ENCODE measurements around the gene TEX2. TPM values are rescaled to one million over a fixed set of nuclear protein-coding genes. Genes with fewer than 3 reads are reported as not detected.

TEX2 gene
- total RNA-seq, 3 donors from 2014 or later, result 27.5 to 38.5 (median 30.2) TPM

- Histone ChIP-seq H3K4me1 (ENCODE audit: low read depth) (no peaks in the 10 kb centered on the region), H3K36me3 (ENCODE audit: low read depth) (no peaks in the 10 kb centered on the region), H3K9me3 (no peaks in the 10 kb centered on the region), H3K4me3 (no peak overlapping the region)
- no peak for DNase-seq
- intact Hi-C loops (cut with DNase I, micrococcal nuclease), result no loop called here
- ATAC-seq, result no peak
- no peak for TF ChIP-seq CTCF (IDR thresholded peaks at IDR 0.05)
Observed at GRCh38 chr17:64282753-64283080, 19.7 kb upstream of the TEX2 start.

GRCh38 chr17:64281962-64282752, 19.1 kb upstream of the TEX2 start:
- Histone ChIP-seq H3K4me3 (no peak overlapping the region), H3K9me3 (no peaks in the 10 kb centered on the region), H3K36me3 (ENCODE audit: low read depth) (no peaks in the 10 kb centered on the region), H3K4me1 (ENCODE audit: low read depth) (no peaks in the 10 kb centered on the region)
- peak; percentile 55 for TF ChIP-seq CTCF (IDR thresholded peaks at IDR 0.05)
- peak; percentile 69 for ATAC-seq
- peak in 2 of 3 donors; percentile 34 to 70 for DNase-seq
- intact Hi-C loops (cut with DNase I, micrococcal nuclease), result no loop called here

- ATAC-seq, result peak; percentile 51
- Histone ChIP-seq H3K4me3 (no peak overlapping the region), H3K4me1 (ENCODE audit: low read depth) (no peaks in the 10 kb centered on the region), H3K9me3 (no peaks in the 10 kb centered on the region), H3K36me3 (ENCODE audit: low read depth) (no peaks in the 10 kb centered on the region)
- DNase-seq, result peak in 1 of 3 donors; percentile 37
- no peak for TF ChIP-seq CTCF (IDR thresholded peaks at IDR 0.05)
- intact Hi-C loops (cut with DNase I, micrococcal nuclease), result no loop called here
Observed at GRCh38 chr17:64278614-64279013, 15.6 kb upstream of the TEX2 start.

- no peak for TF ChIP-seq CTCF (IDR thresholded peaks at IDR 0.05)
- Histone ChIP-seq H3K36me3 (ENCODE audit: low read depth) (no peaks in the 10 kb centered on the region), H3K4me1 (ENCODE audit: low read depth) (no peaks in the 10 kb centered on the region), H3K4me3 (no peak overlapping the region), H3K9me3 (no peaks in the 10 kb centered on the region)
- intact Hi-C loops (cut with DNase I, micrococcal nuclease), result no loop called here
- no peak for ATAC-seq
- DNase-seq, result no peak
Observed at GRCh38 chr17:64277831-64278562, 14.9 kb upstream of the TEX2 start.

- no peaks in the 10 kb centered on the region for H3K4me1 ChIP-seq (ENCODE audit: low read depth)
- no peak for ATAC-seq
- no peak for TF ChIP-seq CTCF (IDR thresholded peaks at IDR 0.05)
- intact Hi-C loops (cut with DNase I, micrococcal nuclease), result no loop called here
- DNase-seq, result no peak
- no peaks in the 10 kb centered on the region for H3K36me3 ChIP-seq (ENCODE audit: low read depth)
- no peaks in the 10 kb centered on the region for H3K9me3 ChIP-seq
- H3K4me3 ChIP-seq, result no peak overlapping the region
Observed at GRCh38 chr17:64276961-64277505, 14.0 kb upstream of the TEX2 start.
